GM19397 (cell line): ENCODE measurements around the gene KLHL7.
A peak's percentile ranks its signal among the peaks of the same experiment; 100 is the strongest.
"Not testable (repeated sequence)": the region's sequence is repeated elsewhere in the genome, so short reads cannot be mapped to it uniquely, and the experiment has no call there.

ENCODE experiments used
- ATAC-seq: cut with Tn5 transposase; IDR thresholded peaks from one replicate; pipeline ENCODE4 v1.9.1; 2021; ENCODE audit warnings: mild to moderate bottlenecking, moderate library complexity; ENCODE audit not compliant: unreplicated experiment

Gene KLHL7

GRCh38 chr7:23181684-23182553, 76.3 kb downstream of the KLHL7 start, which contains the start of gene NUP42:
Gene NUP42 (plus strand): TSS chr7:23182048. CDS start chr7:23182086, 38 bp downstream.
- peak; percentile 97 for ATAC-seq

GRCh38 chr7:23183279-23184012, 77.9 kb downstream of the KLHL7 start:
- no peak for ATAC-seq

GRCh38 chr7:23184291-23184690, 78.7 kb downstream of the KLHL7 start:
- ATAC-seq: no peak

GRCh38 chr7:23184709-23185359, 79.2 kb downstream of the KLHL7 start:
- ATAC-seq: no peak

GRCh38 chr7:23185980-23186379, 80.4 kb downstream of the KLHL7 start:
- no peak for ATAC-seq

GRCh38 chr7:23191022-23191421, 85.4 kb downstream of the KLHL7 start:
- ATAC-seq: no peak

GRCh38 chr7:23193650-23194227, 88.2 kb downstream of the KLHL7 start:
- not testable (repeated sequence) for ATAC-seq

GRCh38 chr7:23196306-23196705, 90.7 kb downstream of the KLHL7 start:
- ATAC-seq: no peak

- ATAC-seq: not testable (repeated sequence)
Measured at GRCh38 chr7:23197745-23198144, 92.2 kb downstream of the KLHL7 start.

- ATAC-seq: no peak
Measured at GRCh38 chr7:23200331-23200730, 94.7 kb downstream of the KLHL7 start.

- ATAC-seq: no peak
Measured at GRCh38 chr7:23204241-23204640, 98.7 kb downstream of the KLHL7 start.

- no peak for ATAC-seq
Measured at GRCh38 chr7:23205577-23205908, 100.0 kb downstream of the KLHL7 start.

- ATAC-seq: no peak
Measured at GRCh38 chr7:23205909-23206767, 100.6 kb downstream of the KLHL7 start.

- no peak for ATAC-seq
Measured at GRCh38 chr7:23207021-23207420, 101.4 kb downstream of the KLHL7 start.

- no peak for ATAC-seq
Measured at GRCh38 chr7:23207884-23208283, 102.3 kb downstream of the KLHL7 start.

GRCh38 chr7:23208316-23208715, 102.7 kb downstream of the KLHL7 start:
- ATAC-seq: no peak

- ATAC-seq: no peak
Measured at GRCh38 chr7:23210506-23210905, 104.9 kb downstream of the KLHL7 start.

- no peak for ATAC-seq
Measured at GRCh38 chr7:23211589-23211988, 106.0 kb downstream of the KLHL7 start.

GRCh38 chr7:23212395-23212794, 106.8 kb downstream of the KLHL7 start:
- ATAC-seq: no peak

GRCh38 chr7:23212841-23213240, 107.3 kb downstream of the KLHL7 start:
- no peak for ATAC-seq
